ENCODE data around the gene HYOU1.

- TF ChIP-seq CTCF (optimal IDR thresholded peaks at IDR 0.05 in 1 of 3, IDR thresholded peaks at IDR 0.05 in 1 of 3, conservative IDR thresholded peaks at IDR 0.05 in 1 of 3; ENCODE audit: extremely low read depth in 1 of 3, insufficient read depth in 2 of 3, low read length in 3 of 3), result no peak
- TF ChIP-seq EZH2 (IDR thresholded peaks at IDR 0.05; ENCODE audit: low read length), result no peak
Measured at GRCh38 chr11:119061256-119061655, 4.3 kb upstream of the HYOU1 start.
